GM19099 (cell line): ENCODE data around the gene BEND6.

Experiments
- POLR2A ChIP-seq: IDR thresholded peaks from 3 replicates; pipeline ENCODE4 v1.6.1; 2011; ENCODE audit warnings: low read depth; ENCODE audit not compliant: insufficient read length; ENCODE audit errors: extremely low read depth

Gene BEND6

GRCh38 chr6:56933650-56934049 is 21.3 kb upstream of the BEND6 start:
- TF ChIP-seq POLR2A: no peak

GRCh38 chr6:56934876-56935275 is 20.0 kb upstream of the BEND6 start:
- no peak for TF ChIP-seq POLR2A

- no peak for TF ChIP-seq POLR2A
Observed at GRCh38 chr6:56936466-56936865, 18.4 kb upstream of the BEND6 start.

- no peak for TF ChIP-seq POLR2A
Observed at GRCh38 chr6:56938649-56939191, 16.2 kb upstream of the BEND6 start.

GRCh38 chr6:56940463-56940862 is 14.4 kb upstream of the BEND6 start:
- TF ChIP-seq POLR2A: no peak

- TF ChIP-seq POLR2A: no peak
Observed at GRCh38 chr6:56940977-56941376, 13.9 kb upstream of the BEND6 start.

GRCh38 chr6:56944661-56945060 is 10.2 kb upstream of the BEND6 start:
- no peak for TF ChIP-seq POLR2A

- no peak for TF ChIP-seq POLR2A
Observed at GRCh38 chr6:56946368-56946767, 8.5 kb upstream of the BEND6 start.

- no peak for TF ChIP-seq POLR2A
Observed at GRCh38 chr6:56947924-56948323, 7.0 kb upstream of the BEND6 start.

GRCh38 chr6:56949265-56949664 is 5.6 kb upstream of the BEND6 start:
- no peak for TF ChIP-seq POLR2A

GRCh38 chr6:56949925-56950495 is 4.9 kb upstream of the BEND6 start:
- no peak for TF ChIP-seq POLR2A

- TF ChIP-seq POLR2A: no peak
Observed at GRCh38 chr6:56951049-56951831, 3.7 kb upstream of the BEND6 start.

GRCh38 chr6:56953597-56954402 is 1.1 kb upstream of the BEND6 start:
- TF ChIP-seq POLR2A: peak; percentile 41

GRCh38 chr6:56955171-56956155 is 556 bp downstream of the BEND6 start:
- peak; percentile 42 for TF ChIP-seq POLR2A
